ENCODE data around the gene LRRC2.

DNA sequence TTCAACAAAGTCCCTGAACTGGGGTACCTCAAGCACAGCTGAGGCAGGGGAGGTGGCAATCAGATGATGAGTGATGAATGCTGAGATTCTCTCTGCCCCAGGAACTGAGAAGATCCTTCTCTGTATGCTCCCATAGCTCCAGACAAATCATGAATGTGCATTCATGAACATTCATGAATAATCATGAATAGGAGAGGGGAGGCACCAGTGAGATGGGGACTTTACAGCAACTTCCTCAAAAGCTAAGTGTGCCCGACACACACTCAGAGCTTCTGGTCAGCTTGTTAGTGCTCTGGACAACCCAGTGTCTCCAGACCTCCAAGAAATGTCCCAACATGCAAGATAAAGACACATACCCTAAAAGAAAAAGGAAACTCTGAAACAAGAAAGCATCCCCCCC is 24.3 kb downstream of the LRRC2 start:
- TF ChIP-seq POLR2A (IDR thresholded peaks at IDR 0.05) (no peak), EP300 (IDR thresholded peaks at IDR 0.05) (no peak)
- TF ChIP-seq, protein P1, sequence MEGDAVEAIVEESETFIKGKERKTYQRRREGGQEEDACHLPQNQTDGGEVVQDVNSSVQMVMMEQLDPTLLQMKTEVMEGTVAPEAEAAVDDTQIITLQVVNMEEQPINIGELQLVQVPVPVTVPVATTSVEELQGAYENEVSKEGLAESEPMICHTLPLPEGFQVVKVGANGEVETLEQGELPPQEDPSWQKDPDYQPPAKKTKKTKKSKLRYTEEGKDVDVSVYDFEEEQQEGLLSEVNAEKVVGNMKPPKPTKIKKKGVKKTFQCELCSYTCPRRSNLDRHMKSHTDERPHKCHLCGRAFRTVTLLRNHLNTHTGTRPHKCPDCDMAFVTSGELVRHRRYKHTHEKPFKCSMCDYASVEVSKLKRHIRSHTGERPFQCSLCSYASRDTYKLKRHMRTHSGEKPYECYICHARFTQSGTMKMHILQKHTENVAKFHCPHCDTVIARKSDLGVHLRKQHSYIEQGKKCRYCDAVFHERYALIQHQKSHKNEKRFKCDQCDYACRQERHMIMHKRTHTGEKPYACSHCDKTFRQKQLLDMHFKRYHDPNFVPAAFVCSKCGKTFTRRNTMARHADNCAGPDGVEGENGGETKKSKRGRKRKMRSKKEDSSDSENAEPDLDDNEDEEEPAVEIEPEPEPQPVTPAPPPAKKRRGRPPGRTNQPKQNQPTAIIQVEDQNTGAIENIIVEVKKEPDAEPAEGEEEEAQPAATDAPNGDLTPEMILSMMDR (IDR thresholded peaks at IDR 0.05) = no peak
